SK-N-SH (cell line): ENCODE measurements around the gene MRPS26. TPM values are rescaled to one million over a fixed set of nuclear protein-coding genes. Genes with fewer than 3 reads are reported as not detected.
"Not testable (repeated sequence)": the region's sequence is repeated elsewhere in the genome, so short reads cannot be mapped to it uniquely, and the experiment has no call there.

Experiments
- CTCF ChIA-PET: fragments of 300-600, 350-600 bp; formaldehyde crosslinking; extraction: SDS; loops from one replicate; lab custom pipeline; 2021; lab: Yijun Ruan, JAX
- POLR2A ChIA-PET: fragments of 350-600 bp; sonication (Branson Sonifier 250); formaldehyde crosslinking; extraction: SDS; loops from one replicate; lab custom pipeline; 2020; ENCODE audit warnings: antibody characterized with exemption, inconsistent platforms; lab: Yijun Ruan, JAX
- DNase-seq: peaks from one replicate; pipeline ENCODE4 v3.0.0; 2012
- H2AFZ ChIP-seq: fragments of 200-600 bp; sonication (generic); 2 replicates; pipeline ENCODE4 v1.8.1; 2016; ENCODE audit warnings: antibody characterized with exemption, mild to moderate bottlenecking, low read depth
- H3F3A ChIP-seq: fragments of 200-600 bp; sonication (generic); replicated peaks from 2 replicates; pipeline ENCODE3; 2016; ENCODE audit warnings: antibody characterized with exemption, mild to moderate bottlenecking; ENCODE audit not compliant: insufficient read depth
- H3K27ac ChIP-seq, 2 experiments: fragments of 200-500 bp in 1 of 2; fragments of 200-600 bp in 1 of 2; sonication (Bioruptor generic) in 1 of 2; sonication (generic), shearing (Covaris generic) in 1 of 2; 2 replicates each; pipeline versions ENCODE4 v1.5.1 to v1.6.1; 2014 to 2016; ENCODE audit warnings: low read depth in 2 of 2, inconsistent platforms in 1 of 2, low read length in 1 of 2, mild to moderate bottlenecking in 1 of 2, mixed read lengths in 1 of 2
- H3K27me3 ChIP-seq: fragments of 200-600 bp; sonication (generic), shearing (Covaris generic); 2 replicates; pipeline ENCODE4 v1.6.1; 2016; ENCODE audit warnings: mixed run types; ENCODE audit not compliant: insufficient read depth
- H3K36me3 ChIP-seq, 2 experiments: fragments of 200-500 bp in 1 of 2; fragments of 200-600 bp in 1 of 2; sonication (Bioruptor generic) in 1 of 2; sonication (generic) in 1 of 2; replicated peaks in 1 of 2; 2 replicates each; pipeline versions ENCODE3 to v1.5.1; 2014 to 2016; ENCODE audit warnings: low read length in 1 of 2, mild to moderate bottlenecking in 1 of 2; ENCODE audit not compliant: insufficient read depth in 2 of 2, control insufficient read depth in 1 of 2
- H3K4me1 ChIP-seq, 2 experiments: fragments of 200-500 bp in 1 of 2; fragments of 200-600 bp in 1 of 2; sonication (Bioruptor generic) in 1 of 2; sonication (generic), shearing (Covaris generic) in 1 of 2; 2 replicates each; pipeline versions ENCODE4 v1.5.1 to v1.6.1; 2014 to 2016; ENCODE audit warnings: low read depth in 1 of 2, low read length in 1 of 2, mixed run types in 1 of 2; ENCODE audit not compliant: insufficient read depth in 2 of 2, control insufficient read depth in 1 of 2
- H3K4me2 ChIP-seq: fragments of 200-600 bp; sonication (generic), shearing (Covaris generic); 2 replicates; pipeline ENCODE4 v1.6.1; 2017; ENCODE audit warnings: mixed run types
- H3K4me3 ChIP-seq, 2 experiments: fragments of 200-500 bp in 1 of 2; fragments of 200-600 bp in 1 of 2; sonication (Bioruptor generic) in 1 of 2; sonication (generic), shearing (Covaris generic) in 1 of 2; 2 replicates each; pipeline versions ENCODE4 v1.5.1 to v1.8.1; 2014 to 2016; ENCODE audit warnings: low read depth in 2 of 2, inconsistent platforms in 1 of 2, low read length in 1 of 2, mild to moderate bottlenecking in 1 of 2, mixed read lengths in 1 of 2, moderate library complexity in 1 of 2
- H3K79me2 ChIP-seq: fragments of 200-600 bp; sonication (generic); 2 replicates; pipeline ENCODE4 v1.8.1; 2017; ENCODE audit warnings: mild to moderate bottlenecking; ENCODE audit not compliant: insufficient read depth
- H3K9ac ChIP-seq: fragments of 200-600 bp; sonication (generic); 2 replicates; pipeline ENCODE4 v1.6.1; 2017; ENCODE audit warnings: mixed run types
- H3K9me2 ChIP-seq: fragments of 200-600 bp; sonication (generic); 2 replicates; pipeline ENCODE4 v1.6.1; 2017; ENCODE audit warnings: mixed run types
- H3K9me3 ChIP-seq: fragments of 200-600 bp; sonication (generic); 2 replicates; pipeline ENCODE4 v1.6.1; 2017; ENCODE audit warnings: mixed run types, mild to moderate bottlenecking, moderate library complexity
- H4K20me1 ChIP-seq: fragments of 200-600 bp; sonication (generic); 2 replicates; pipeline ENCODE4 v1.6.1; 2017; ENCODE audit warnings: mild to moderate bottlenecking, mixed run types; ENCODE audit not compliant: insufficient read depth
- CHD2 ChIP-seq: fragments of 150-350 bp; IDR thresholded peaks from 2 replicates; pipeline ENCODE4 v1.6.1; 2018; ENCODE audit warnings: low read length; ENCODE audit not compliant: partially characterized antibody
- ELF1 ChIP-seq: IDR thresholded peaks from 2 replicates; pipeline ENCODE4 v1.4.0; 2012
- FOSL2 ChIP-seq: IDR thresholded peaks from 2 replicates; pipeline ENCODE4 v1.4.0; 2012; ENCODE audit warnings: low read depth, mild to moderate bottlenecking, moderate library complexity, borderline replicate concordance
- JUND ChIP-seq: IDR thresholded peaks from 2 replicates; pipeline ENCODE4 v1.4.0; 2012
- MEF2A ChIP-seq: IDR thresholded peaks from 2 replicates; pipeline ENCODE4 v1.4.0; 2012; ENCODE audit warnings: low read depth, borderline replicate concordance
- NFIC ChIP-seq: IDR thresholded peaks from 2 replicates; pipeline ENCODE4 v1.4.0; 2012; ENCODE audit warnings: borderline replicate concordance
- POLR2AphosphoS5 ChIP-seq: IDR thresholded peaks from 2 replicates; pipeline ENCODE4 v1.6.1; 2012; ENCODE audit warnings: low read depth, low read length
- RAD21 ChIP-seq: IDR thresholded peaks from 2 replicates; pipeline ENCODE4 v1.6.1; 2012; ENCODE audit warnings: mild to moderate bottlenecking, low read length
- RCOR1 ChIP-seq: fragments of 150-350 bp; IDR thresholded peaks from 2 replicates; pipeline ENCODE4 v1.6.1; 2017; ENCODE audit warnings: antibody characterized with exemption, low read length
- RFX5 ChIP-seq: IDR thresholded peaks from 2 replicates; pipeline ENCODE4 v1.6.1; 2012; ENCODE audit warnings: mild to moderate bottlenecking, improper control_type of control experiment, low read length
- RXRA ChIP-seq: IDR thresholded peaks from 2 replicates; pipeline ENCODE4 v1.4.0; 2012; ENCODE audit warnings: low read depth, mild to moderate bottlenecking, borderline replicate concordance
- SIN3A ChIP-seq: IDR thresholded peaks from 2 replicates; pipeline ENCODE4 v1.6.1; 2012; ENCODE audit warnings: low read depth, mild to moderate bottlenecking, low read length, moderate library complexity, borderline replicate concordance
- SMC3 ChIP-seq: IDR thresholded peaks from 2 replicates; pipeline ENCODE4 v1.6.1; 2012; ENCODE audit warnings: low read depth, low read length, improper control_type of control experiment
- TCF12 ChIP-seq: IDR thresholded peaks from 2 replicates; pipeline ENCODE4 v1.4.0; 2012
- TEAD4 ChIP-seq: IDR thresholded peaks from 2 replicates; pipeline ENCODE4 v1.4.0; 2012; ENCODE audit warnings: mild to moderate bottlenecking, borderline replicate concordance; ENCODE audit not compliant: insufficient read depth
- WGBS: methylation state at CpG from one replicate; pipeline ENCODE4 v1.1.6; 2017; ENCODE audit warnings: low lambda C conversion rate; 5-methylcytosine and 5-hydroxymethylcytosine counted together
- polyA plus RNA-seq, 3 experiments: library from polyadenylated mRNA; depleted of rRNA; stranded (reverse); fragments of >200 nt; gene quantifications; 2 replicates each; pipeline ENCODE4 v1.2.3, GENCODE V29; 2012
- TF ChIP-seq, protein P1 (sequence below): fragments of 150-350 bp; IDR thresholded peaks from 2 replicates; pipeline ENCODE4 v1.6.1; 2017; ENCODE audit warnings: antibody characterized with exemption, low read length, low read depth, borderline replicate concordance
- TF ChIP-seq, protein P2 (sequence below): IDR thresholded peaks from 2 replicates; pipeline ENCODE4 v1.4.0; 2012; ENCODE audit warnings: low read depth
- TF ChIP-seq, protein P3 (sequence below): IDR thresholded peaks from 2 replicates; pipeline ENCODE4; 2012
- TF ChIP-seq, protein P4 (sequence below): fragments of 200-600 bp; sonication (generic); IDR thresholded peaks from 2 replicates; pipeline ENCODE4 v1.6.1; 2017; ENCODE audit warnings: antibody characterized with exemption, mild to moderate bottlenecking, moderate library complexity
- TF ChIP-seq, protein P5 (sequence below): IDR thresholded peaks from 2 replicates; pipeline ENCODE4 v1.4.0; 2012; ENCODE audit warnings: low read depth, borderline replicate concordance

MRPS26 gene
- polyA plus RNA-seq, 1 of the 3 experiments (the other 2 are of a cell fraction) = 152 TPM

DNA sequence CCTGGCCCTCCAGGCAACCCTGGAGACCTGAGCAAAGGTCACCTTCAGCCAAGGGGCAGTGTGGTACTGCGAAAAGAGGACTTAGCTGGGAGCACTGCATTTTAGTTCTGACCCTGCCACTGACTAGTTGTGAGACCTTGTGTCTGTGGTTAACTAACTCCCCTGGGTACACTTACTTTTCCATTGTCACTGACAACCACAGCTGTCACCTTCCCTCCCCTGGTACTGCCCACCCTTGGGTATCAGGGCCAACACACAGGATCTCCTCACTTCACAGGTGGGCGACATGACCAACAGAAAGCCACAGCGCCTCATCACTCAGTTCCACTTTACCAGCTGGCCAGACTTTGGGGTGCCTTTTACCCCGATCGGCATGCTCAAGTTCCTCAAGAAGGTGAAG is 24.1 kb upstream of the MRPS26 start:
- ChIA-PET POLR2A (no interaction called here), CTCF (interaction anchor here (1.1 kb wide), 1 partner anchor 21 kb away, joined by 3 read pairs; no protein-coding TSS in a partner anchor)
- Histone ChIP-seq H3F3A (no peaks in the 10 kb centered on the region), H3K4me2 (no peak overlapping the region), H3K9ac (no peak overlapping the region), H2AFZ (no peak overlapping the region), H3K27ac (no peak overlapping the region), H3K9me2 (no peaks in the 10 kb centered on the region), H3K4me1 (no peaks in the 10 kb centered on the region), H3K27me3 (no peaks in the 10 kb centered on the region), H3K4me3 (no peak overlapping the region), H3K36me3 (peaks cover 18 to 54% of the 10 kb centered on the region in 2 experiments), H3K9me3 (no peaks in the 10 kb centered on the region), H3K79me2 (no peaks in the 10 kb centered on the region), H4K20me1 (no peaks in the 10 kb centered on the region)
- WGBS = 100% methylated on average over 5 of the region's 5 CpGs
- TF ChIP-seq NFIC (no peak), POLR2AphosphoS5 (no peak), SIN3A (no peak), TCF12 (no peak), SMC3 (no peak), ELF1 (no peak), FOSL2 (no peak), RXRA (no peak), RFX5 (no peak), CHD2 (no peak), RCOR1 (no peak), JUND (no peak), MEF2A (no peak), TEAD4 (no peak), RAD21 (no peak)
- TF ChIP-seq, protein P1, sequence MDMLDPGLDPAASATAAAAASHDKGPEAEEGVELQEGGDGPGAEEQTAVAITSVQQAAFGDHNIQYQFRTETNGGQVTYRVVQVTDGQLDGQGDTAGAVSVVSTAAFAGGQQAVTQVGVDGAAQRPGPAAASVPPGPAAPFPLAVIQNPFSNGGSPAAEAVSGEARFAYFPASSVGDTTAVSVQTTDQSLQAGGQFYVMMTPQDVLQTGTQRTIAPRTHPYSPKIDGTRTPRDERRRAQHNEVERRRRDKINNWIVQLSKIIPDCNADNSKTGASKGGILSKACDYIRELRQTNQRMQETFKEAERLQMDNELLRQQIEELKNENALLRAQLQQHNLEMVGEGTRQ = no peak
- TF ChIP-seq, protein P2, sequence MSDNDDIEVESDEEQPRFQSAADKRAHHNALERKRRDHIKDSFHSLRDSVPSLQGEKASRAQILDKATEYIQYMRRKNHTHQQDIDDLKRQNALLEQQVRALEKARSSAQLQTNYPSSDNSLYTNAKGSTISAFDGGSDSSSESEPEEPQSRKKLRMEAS = no peak
- TF ChIP-seq, protein P3, sequence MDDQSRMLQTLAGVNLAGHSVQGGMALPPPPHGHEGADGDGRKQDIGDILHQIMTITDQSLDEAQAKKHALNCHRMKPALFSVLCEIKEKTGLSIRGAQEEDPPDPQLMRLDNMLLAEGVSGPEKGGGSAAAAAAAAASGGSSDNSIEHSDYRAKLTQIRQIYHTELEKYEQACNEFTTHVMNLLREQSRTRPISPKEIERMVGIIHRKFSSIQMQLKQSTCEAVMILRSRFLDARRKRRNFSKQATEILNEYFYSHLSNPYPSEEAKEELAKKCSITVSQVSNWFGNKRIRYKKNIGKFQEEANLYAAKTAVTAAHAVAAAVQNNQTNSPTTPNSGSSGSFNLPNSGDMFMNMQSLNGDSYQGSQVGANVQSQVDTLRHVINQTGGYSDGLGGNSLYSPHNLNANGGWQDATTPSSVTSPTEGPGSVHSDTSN = no peak
- TF ChIP-seq, protein P4, sequence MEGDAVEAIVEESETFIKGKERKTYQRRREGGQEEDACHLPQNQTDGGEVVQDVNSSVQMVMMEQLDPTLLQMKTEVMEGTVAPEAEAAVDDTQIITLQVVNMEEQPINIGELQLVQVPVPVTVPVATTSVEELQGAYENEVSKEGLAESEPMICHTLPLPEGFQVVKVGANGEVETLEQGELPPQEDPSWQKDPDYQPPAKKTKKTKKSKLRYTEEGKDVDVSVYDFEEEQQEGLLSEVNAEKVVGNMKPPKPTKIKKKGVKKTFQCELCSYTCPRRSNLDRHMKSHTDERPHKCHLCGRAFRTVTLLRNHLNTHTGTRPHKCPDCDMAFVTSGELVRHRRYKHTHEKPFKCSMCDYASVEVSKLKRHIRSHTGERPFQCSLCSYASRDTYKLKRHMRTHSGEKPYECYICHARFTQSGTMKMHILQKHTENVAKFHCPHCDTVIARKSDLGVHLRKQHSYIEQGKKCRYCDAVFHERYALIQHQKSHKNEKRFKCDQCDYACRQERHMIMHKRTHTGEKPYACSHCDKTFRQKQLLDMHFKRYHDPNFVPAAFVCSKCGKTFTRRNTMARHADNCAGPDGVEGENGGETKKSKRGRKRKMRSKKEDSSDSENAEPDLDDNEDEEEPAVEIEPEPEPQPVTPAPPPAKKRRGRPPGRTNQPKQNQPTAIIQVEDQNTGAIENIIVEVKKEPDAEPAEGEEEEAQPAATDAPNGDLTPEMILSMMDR = no peak
- TF ChIP-seq, protein P5, sequence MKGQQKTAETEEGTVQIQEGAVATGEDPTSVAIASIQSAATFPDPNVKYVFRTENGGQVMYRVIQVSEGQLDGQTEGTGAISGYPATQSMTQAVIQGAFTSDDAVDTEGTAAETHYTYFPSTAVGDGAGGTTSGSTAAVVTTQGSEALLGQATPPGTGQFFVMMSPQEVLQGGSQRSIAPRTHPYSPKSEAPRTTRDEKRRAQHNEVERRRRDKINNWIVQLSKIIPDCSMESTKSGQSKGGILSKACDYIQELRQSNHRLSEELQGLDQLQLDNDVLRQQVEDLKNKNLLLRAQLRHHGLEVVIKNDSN = no peak
- no peak for DNase-seq

DNA sequence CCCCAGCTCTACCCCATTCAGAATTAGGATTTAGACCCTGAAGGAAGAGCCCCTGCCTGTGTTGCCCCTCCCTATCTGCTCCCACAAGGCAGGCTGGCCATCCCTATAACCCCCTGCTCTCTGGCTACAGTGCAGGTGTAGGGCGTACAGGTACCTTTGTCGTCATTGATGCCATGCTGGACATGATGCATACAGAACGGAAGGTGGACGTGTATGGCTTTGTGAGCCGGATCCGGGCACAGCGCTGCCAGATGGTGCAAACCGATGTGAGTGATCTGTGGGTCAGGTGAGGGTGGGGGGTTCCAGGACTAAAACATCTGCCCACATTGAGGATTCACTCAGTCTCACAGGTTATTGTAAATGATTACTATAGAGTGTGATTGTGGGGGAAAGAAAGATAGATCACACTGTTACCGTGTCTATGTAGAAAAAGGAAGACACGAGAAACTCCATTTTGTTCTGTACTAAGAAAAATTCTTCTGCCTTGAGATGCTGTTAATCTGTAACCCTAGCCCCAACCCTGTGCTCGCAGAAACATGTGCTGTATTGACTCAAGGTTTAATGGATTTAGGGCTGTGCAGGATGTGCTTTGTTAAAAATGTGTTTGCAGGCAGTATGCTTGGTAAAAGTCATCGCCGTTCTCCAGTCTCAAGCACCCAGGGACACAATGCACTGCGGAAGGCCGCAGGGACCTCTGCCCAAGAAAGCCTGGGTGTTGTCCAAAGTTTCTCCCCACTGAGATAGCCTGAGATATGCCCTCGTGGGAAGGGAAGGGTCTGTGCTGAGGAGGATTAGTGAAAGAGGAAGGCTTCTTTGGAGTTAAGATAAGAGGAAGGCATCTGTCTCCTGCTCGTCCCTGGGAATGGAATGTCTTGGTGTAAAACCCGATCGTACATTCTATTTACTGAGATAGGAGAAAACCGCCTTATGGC is 23.0 kb upstream of the MRPS26 start:
- H3K79me2 ChIP-seq, H3K4me3 ChIP-seq, DNase-seq, H3K9me3 ChIP-seq, H3K27me3 ChIP-seq, CTCF ChIA-PET, H3K9me2 ChIP-seq, H3K27ac ChIP-seq, H3K4me1 ChIP-seq, H3K4me2 ChIP-seq, H3K9ac ChIP-seq, H3F3A ChIP-seq, H4K20me1 ChIP-seq, POLR2A ChIA-PET, H2AFZ ChIP-seq: not testable (repeated sequence)
- WGBS = 93% methylated on average over 20 of the region's 20 CpGs
- H3K36me3 ChIP-seq = peaks cover 7 to 55% of the 10 kb centered on the region in 2 experiments
